GM19468 (cell line): ENCODE measurements around the gene NRARP.
"Not testable (repeated sequence)": the region's sequence is repeated elsewhere in the genome, so short reads cannot be mapped to it uniquely, and the experiment has no call there.

Experiments
- ATAC-seq: cut with Tn5 transposase; IDR thresholded peaks from one replicate; pipeline ENCODE4 v1.9.1; 2021; ENCODE audit warnings: mild to moderate bottlenecking, moderate library complexity, moderate number of reproducible peaks; ENCODE audit not compliant: unreplicated experiment; ENCODE audit errors: extremely low read depth

The NRARP gene

DNA sequence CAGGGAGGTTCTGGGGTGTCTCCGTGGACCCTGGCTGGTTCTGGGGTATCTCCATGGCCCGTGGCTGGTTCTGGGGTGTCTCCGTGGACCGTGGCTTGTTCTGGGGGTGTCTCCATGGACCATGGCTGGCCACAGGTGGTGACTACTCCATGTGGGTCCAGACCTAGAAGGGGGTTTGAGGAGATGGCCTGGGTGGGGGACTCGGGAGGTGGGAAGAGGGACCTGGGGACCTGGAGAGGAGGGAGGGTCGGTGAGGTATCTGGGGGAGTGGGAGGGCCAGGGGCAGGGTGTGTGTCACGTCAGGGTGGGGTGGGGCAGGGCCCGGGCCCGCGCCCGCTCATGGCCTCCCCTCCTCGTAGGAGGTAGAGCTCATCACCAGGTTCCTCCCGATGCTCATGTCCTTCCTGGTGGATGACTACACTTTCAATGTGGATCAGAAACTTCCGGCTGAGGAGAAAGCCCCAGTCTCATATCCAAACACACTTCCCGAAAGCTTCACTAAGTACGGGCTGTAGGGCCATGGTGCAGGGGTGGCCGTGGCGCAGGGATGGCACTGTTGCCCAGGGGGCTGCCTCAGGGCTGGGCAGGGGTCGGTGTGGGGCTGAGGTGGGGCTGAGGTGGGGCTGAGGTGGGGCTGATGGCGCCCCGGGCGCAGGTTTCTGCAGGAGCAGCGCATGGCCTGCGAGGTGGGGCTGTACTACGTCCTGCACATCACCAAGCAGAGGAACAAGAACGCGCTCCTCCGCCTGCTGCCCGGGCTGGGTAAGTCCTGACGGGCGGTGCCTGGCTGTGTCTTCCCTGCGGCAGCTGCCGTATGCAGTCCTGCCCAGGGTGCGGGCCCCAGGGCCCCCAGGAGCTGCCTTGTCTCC, 35.3 kb downstream of the NRARP start:
- ATAC-seq, result no peak

- no peak for ATAC-seq
Measured at GRCh38 chr9:137266162-137266527, 35.9 kb downstream of the NRARP start.

DNA sequence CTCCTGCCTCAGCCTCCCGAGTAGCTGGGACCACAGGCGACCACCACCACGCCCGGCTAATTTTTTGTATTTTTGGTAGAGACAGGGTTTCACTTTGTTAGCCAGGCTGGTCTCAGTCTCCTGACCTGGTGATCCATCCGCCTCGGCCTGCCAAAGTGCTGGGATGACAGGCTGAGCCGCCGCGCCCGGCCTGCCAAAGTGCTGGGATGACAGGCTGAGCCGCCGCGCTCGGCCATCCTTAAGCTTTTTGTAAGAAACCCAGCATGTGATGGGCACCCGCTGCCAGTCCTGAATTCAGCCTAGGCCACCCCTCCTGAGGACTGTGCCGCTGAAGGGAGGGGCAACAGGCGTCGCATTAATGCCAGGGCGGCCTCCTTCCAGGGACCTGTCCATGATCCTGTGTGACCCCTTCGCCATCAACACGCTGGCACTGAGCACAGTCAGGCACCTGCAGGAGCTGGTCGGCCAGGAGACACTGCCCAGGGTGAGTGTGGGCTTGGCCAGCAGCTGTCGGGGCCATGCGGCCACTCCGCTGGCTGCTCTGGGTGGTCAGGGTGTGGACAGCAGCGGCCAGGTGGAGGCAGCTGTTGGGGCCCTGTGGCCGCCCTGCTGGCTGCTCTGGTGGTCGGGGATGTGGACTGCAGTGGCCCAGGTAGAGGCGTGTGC, 36.4 kb downstream of the NRARP start:
- no peak for ATAC-seq

GRCh38 chr9:137264067-137264466, 38.0 kb downstream of the NRARP start:
- no peak for ATAC-seq

- ATAC-seq, result no peak
Measured at GRCh38 chr9:137263506-137263905, 38.6 kb downstream of the NRARP start.

- no peak for ATAC-seq
Measured at GRCh38 chr9:137262909-137263285, 39.2 kb downstream of the NRARP start.

DNA sequence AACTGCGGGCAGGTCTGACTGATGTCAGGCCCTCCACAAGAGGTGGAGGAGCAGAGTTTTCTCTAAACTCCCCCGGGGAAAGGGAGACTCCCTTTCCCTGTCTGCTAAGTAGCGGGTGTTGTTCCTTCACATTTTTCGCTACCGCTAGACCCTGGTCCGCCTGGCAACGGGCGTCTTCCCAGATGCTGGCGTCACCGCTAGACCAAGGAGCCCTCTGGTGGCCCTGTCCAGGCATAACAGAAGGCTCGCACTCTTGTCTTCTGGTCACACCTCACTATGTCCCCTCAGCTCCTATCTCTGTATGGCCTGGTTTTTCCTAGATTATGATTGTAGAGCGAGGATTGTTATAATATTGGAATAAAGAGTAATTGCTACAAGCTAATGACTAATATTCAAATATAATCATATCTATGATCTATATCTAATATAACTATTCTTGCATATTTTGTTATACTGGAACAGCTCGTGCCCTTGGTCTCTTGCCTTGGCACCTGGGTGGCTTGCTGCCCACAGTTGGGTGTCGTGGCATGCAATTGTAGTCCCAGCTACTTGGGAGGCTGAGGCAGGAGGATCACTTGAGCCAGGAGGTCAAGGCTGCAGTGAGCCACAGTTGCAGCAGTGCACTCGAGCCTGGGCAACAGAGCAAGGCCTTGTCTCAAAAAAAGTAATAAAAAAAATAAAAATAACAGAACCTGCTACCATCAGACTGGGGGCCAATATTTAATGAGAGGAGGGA, 39.7 kb downstream of the NRARP start:
- ATAC-seq, result not testable (repeated sequence)

- no peak for ATAC-seq
Measured at GRCh38 chr9:137256856-137257255, 45.2 kb downstream of the NRARP start.

DNA sequence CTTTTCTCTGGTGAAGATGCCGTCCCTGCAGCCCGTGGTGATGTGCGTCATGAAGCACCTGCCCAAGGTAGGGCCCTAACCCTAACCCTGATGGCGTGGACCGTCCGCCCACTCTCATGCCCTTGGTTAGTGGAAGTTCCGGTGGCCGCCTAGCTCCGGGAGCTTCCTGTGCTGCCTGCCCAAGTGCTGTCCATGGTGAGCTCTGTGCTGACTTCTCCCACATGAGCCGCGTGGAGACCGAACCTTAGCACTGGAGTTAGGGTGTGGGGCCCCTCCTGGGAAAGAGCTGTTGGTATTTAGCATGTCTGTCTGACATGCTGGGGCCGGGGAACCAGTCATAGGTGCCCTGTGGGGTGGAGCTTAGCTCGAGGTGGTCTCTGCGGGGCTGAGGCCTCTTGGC, 45.7 kb downstream of the NRARP start:
- no peak for ATAC-seq

GRCh38 chr9:137255448-137256114, 46.5 kb downstream of the NRARP start:
- no peak for ATAC-seq

DNA sequence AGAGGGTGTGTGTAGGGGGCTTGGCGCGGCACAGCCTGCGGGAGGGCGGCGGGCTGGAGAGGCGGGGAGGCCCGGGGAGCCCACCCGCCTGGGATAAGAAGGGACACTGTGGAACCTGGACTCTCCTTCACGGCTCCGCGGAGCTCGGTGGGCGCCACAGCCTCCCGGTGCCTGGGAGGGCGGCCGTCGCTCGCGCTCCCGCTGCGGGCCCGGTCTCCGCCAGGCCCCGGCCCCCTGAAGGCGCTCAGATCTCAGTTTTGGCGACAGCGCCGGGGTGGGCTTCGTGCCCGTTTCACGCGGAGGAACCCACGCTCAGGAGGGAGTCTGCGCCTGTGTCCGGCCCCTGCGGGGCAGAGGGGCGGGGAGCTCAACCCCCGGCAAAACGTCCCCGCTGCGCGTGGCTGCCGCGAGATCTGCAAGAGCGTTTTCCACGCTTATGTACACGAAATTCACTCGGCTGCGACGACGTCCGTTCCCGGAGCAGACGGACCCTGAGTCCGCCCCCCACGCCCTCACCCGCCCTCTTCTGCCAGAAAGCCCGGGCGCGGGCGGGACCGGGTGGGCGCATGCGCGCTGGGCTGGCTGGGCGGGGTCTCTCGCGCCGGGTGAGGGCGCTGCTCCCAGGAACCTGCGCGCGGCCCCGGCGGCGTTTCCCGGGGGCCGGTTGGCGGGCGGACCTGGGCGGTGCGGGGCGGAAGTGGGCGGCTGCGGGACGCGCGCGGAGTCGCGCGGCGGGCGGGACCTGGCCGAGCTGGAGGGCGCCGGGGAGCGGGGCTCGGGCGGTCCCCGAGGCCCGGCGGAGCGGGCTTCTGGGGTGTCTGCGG, 47.2 kb downstream of the NRARP start, which contains the start of gene NELFB:
Gene NELFB (plus strand): TSS at position 704 of the 824 bp plus-strand sequence.
- peak; percentile 45 for ATAC-seq

- no peak for ATAC-seq
Measured at GRCh38 chr9:137253717-137254623, 48.1 kb downstream of the NRARP start.

DNA sequence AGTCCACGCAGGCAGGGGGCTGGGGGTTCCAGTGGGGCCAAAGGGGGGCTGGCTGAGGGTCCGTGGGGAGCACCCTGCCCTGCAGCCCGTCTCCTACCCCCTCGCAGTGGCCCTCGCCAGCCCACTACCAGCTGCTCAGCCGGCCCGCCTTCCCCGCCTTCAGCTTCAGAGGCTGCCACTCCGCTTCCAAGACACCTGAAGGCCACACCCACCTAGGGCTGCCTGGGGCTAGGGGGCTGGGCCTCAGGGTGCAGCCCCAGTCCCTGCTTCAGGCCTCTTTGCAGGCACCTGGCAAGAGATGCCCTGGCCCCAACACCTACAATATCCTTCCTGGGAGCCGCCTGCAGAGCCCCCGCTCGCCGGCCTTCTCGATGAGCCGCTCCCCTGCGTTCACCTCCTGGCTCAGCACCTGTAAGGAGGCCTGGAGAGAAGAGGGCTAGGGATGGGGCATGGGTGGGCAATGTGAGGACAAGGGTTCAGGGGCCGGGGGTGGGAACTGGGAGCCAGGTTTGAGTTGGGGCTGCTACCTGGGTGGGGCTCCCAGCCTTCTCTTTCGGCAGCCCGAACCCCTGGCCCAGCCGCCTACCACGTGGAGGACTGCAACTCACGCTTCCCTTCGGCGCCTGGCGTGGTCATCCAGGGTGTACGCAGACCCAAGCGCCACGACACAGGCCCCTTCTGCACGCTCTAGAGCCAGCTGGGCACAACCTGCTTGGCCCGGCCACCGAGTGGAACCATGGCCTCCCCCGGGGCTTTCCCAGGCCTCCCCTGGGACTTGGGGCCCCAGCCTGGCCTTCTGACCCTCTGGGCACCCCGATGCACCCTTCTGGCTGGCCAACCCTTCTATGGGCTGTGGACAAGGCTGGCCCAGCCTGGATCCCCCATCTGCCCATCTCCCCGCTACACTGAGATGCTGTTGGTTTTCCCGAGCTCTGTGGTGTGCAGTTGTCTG, 49.2 kb downstream of the NRARP start:
- ATAC-seq, result no peak

GRCh38 chr9:137251490-137252268, 50.4 kb downstream of the NRARP start:
- no peak for ATAC-seq

- no peak for ATAC-seq
Measured at GRCh38 chr9:137251194-137251461, 50.9 kb downstream of the NRARP start, which contains the start of gene STPG3. TSS of gene STPG3 (plus strand) at chr9:137251286. CDS start at chr9:137251287, 1 bp downstream.

DNA sequence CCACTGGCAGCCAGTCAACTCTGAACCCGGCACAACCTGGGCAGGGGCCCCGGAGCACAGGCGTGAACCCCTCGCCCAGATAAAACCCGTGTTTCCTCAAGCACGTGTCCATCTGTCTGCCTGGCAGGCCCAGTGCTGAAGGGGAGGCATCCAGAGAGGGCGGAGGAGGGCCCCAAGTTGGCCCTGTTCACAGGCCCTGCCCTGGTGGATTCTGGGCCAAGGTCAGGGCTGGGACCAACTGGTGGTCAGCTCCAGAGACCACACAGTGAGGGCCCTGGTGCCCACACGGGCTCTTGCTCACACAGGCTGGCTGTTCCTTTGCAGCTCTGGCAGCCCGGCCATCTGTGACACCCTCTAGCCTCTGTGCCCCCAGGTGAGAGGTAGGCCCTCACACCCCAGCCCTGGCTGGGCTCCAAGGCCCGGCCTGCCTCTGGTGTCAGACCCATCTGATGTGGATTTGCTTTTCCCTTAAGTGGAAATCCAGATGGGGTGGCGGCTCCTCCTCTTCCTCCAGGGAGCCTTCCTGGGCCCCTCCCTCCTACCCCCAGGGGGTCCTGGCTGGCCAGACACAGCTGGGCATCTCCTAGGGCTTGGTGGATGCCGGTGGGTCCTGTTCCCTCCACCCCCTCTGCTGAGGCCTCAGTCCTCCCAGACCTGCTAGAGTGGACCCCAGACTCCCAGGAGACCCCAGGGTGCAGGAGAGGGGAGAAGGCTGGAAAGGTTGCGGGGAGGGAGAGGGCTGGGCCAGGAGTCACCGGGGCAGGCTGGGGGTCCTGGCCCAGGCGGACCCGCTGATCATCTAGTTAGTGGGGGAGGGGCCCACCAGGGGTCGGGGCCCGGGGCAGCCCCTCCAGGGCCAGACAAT, 51.5 kb downstream of the NRARP start:
- ATAC-seq, result no peak
